ENCODE data around the gene POTEH.
"Not testable (repeated sequence)": the region's sequence is repeated elsewhere in the genome, so short reads cannot be mapped to it uniquely, and the experiment has no call there.

The POTEH gene

GRCh38 chr22:15738157-15738908, 48.5 kb downstream of the POTEH start:
- not testable (repeated sequence) for DNase-seq

- DNase-seq: not testable (repeated sequence)
Measured at GRCh38 chr22:15738909-15739391, 49.1 kb downstream of the POTEH start.

DNA sequence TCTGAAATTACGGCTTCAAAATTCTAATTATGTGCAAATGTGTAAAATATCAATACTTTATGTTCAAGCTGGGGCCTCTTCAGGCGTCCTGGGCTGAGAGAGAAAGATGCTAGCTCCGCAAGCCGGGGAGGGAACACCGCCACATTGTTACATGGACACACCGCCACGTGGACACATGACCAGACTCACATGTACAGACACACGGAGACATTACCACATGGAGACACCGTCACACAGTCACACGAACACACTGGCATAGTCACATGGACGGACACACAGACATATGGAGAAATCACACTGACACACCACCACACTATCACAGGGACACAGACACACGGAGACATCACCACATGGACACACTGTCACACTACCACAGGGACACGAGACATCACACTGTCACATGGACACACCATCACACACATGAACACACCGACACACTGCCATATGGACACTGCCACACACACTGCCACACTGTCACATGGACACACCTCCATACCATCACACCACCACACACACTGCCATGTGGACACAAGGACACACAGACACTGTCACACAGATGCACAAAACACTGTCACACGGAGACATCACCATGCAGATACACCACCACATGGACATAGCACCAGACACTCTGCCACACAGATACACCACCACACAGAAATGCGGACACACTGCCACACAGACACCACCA, 58.0 kb downstream of the POTEH start:
- not testable (repeated sequence) for DNase-seq

- not testable (repeated sequence) for DNase-seq
Measured at GRCh38 chr22:15749181-15749970, 59.5 kb downstream of the POTEH start.

DNA sequence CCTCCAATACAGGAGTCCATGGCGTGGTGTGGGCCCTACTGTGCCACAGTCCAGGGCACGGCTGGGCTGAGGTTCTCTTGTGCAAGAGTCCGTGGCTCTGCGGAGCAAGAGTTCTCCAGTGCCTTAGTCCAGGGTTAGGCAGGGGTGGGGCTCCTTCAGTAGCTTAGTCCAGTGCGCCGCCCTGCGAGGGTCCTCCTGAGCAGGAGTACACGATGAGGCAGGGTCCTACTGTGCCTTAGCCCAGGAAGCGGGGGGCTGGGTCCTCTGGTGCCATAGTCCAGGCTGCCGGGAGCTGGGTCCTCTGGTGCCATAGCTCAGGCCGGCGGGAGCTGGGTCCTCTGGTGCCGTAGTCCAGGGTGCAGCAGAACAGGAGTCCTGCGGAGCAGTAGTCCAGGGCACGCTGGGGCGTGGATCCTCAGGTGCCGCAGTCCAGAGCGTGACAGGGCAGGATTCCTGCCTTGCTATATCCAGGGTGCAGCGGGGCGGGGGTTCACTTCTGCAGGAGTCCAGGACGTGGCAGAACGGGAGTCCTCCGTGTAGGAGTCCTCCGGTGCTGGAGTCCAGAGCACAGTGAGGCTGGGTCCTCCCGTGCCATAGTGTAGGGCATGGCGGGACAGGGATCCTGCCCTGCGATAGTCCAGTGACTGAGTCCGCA, 69.7 kb downstream of the POTEH start:
- not testable (repeated sequence) for DNase-seq

DNA sequence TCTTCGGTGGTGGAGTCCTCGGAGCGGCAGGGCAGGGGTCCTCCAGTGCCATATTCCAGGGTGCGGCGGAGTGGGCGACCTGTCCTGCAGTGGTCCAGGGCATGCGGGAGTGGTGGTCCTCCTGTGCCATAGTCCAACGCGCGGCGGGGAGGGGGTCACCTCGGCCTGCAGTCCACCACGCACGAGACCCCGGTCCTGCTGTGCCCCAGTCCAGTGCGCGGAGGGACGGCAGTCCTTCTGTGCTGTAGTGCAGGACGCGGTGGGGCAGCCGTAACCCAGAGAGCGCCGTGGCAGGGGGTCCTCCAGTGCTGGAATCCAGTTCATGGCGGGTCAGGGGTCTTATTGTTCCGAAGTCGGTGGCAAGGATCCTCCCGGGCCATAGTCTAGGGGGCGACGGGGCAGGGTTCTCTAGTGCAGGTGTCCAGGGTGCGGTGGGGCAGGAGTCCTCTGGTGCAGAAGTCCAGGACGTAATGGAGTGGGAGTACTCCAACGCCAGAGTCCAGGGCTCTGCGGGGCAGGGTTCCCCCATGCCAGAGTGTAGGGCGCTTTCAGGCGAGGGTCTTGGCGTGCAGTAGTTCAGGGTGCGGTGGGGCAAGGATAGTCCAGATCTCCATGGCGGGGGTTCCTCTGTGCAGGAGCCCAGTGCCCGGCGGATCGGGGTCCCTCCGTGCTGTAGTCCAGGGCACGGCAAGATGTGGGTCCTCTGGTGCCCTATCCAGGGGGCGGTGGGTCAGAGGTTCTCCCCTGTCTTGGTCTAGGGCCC, 70.7 kb downstream of the POTEH start:
- not testable (repeated sequence) for DNase-seq

DNA sequence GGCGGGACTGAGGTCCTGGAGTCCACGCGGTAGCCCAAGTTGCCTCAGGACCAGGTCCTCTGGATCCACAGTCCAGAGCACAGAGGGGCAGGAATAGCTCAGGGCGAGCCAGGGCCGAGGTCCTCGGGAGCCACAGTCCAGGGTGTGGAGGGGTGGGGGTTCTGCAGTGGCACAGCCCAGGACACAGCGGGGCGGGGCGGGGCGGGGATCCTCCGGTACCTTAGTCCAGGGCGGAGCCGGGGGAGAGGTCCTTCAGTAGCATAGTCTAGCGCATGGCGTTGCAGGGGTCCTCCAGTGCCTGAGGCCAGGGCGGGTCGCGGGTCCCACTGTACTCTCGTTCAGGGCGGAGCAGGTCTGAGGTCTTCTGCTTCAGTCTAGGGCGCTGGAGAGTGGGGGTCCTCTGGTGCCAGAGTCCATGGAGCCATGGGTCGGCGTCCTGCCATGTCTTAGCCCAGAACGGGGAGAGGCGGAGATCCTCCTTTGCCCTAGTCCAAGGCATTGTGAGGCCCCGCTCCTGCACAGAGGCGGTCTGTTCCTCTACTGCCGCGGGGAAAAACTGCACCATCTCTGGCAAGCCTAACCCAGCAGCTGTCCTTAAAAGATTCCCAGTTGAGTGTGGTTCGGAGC, 71.4 kb downstream of the POTEH start:
- not testable (repeated sequence) for DNase-seq

DNA sequence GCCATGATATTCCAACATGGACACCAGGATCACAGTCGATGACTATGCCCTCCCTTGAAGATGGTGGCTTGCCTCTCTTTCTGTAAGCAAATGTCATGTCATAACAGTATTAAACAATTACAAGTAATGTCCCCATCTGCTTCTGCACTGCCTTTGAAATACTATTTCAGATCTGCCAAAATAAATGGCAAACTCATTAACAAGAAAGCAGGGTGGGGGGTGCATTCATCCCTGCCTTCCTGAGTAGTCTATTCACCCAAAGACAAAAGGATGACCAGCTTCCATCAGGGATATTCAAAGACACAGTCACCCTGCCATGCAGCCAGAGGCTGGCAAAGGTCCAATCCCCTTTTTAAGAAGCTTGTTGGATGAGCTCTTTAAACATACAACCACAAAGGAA, 73.7 kb downstream of the POTEH start:
- DNase-seq: not testable (repeated sequence)

Measured in DMS79 treated with DMSO at 0.1 percent for 48 hours (cell line).